Esophagus squamous epithelium (tissue), 4 donors: ENCODE measurements around the gene PRKN.

Source experiments
- POLR2A ChIP-seq, 4 donors: fragments of 450-650 bp; IDR thresholded peaks; one replicate each; pipeline ENCODE4 v1.6.1; 2017; ENCODE audit warnings: antibody characterized with exemption in 4 of 4, mild to moderate bottlenecking in 4 of 4, moderate library complexity in 3 of 4
- TF ChIP-seq, protein P1 (sequence below), 6 experiments: fragments of 450-650 bp in 4 of 6; fragments of 200-600 bp in 2 of 6; sonication (generic) in 2 of 6; IDR thresholded peaks; one replicate each; pipeline ENCODE4 v1.5.1; 2016 to 2019; ENCODE audit warnings: antibody characterized with exemption in 6 of 6, mild to moderate bottlenecking in 4 of 6, moderate library complexity in 4 of 6

DNA sequence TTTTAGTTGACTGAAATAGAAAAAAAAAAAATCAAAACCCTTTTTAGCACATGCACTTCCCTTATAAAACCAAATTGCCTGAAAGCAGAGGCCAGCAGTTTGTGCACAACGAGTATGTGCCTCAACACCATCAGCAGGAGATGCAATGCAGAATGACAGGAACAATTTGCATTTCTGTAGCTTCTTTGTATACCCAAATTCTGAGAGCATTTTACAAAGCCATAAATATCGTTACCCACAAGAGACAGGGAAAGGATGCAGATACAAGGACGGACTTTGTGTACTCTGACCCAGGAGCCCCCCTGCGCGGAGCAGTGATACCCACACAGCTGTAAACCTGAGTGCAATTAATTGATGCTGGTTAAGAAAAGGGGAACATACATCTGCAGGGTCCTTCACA lies 285.6 kb downstream of the PRKN start:
- TF ChIP-seq POLR2A (IDR thresholded peaks at IDR 0.05): no peak
- TF ChIP-seq, protein P1, sequence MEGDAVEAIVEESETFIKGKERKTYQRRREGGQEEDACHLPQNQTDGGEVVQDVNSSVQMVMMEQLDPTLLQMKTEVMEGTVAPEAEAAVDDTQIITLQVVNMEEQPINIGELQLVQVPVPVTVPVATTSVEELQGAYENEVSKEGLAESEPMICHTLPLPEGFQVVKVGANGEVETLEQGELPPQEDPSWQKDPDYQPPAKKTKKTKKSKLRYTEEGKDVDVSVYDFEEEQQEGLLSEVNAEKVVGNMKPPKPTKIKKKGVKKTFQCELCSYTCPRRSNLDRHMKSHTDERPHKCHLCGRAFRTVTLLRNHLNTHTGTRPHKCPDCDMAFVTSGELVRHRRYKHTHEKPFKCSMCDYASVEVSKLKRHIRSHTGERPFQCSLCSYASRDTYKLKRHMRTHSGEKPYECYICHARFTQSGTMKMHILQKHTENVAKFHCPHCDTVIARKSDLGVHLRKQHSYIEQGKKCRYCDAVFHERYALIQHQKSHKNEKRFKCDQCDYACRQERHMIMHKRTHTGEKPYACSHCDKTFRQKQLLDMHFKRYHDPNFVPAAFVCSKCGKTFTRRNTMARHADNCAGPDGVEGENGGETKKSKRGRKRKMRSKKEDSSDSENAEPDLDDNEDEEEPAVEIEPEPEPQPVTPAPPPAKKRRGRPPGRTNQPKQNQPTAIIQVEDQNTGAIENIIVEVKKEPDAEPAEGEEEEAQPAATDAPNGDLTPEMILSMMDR (IDR thresholded peaks at IDR 0.05): no peak
